ENCODE data around the gene VWA3A. TPM values are rescaled to one million over a fixed set of nuclear protein-coding genes. Genes with fewer than 3 reads are reported as not detected.

VWA3A gene
- total and polyA plus RNA-seq, 2 of the 8 experiments (the other 6 are each of a cell fraction or from before 2014, with no cell fraction given): 0.05 TPM; not detected in 1

GRCh38 chr16:22132801-22133200, 40.5 kb downstream of the VWA3A start:
- Histone ChIP-seq H3K23ac (ENCODE audit: insufficient read length) (no peak overlapping the region), H4K8ac (ENCODE audit: extremely low read depth, insufficient read depth, low read length) (no peak overlapping the region), H3K4ac (replicated peaks; ENCODE audit: insufficient read length, low read depth, low read length) (no peak overlapping the region), H3K9me3 (ENCODE audit: insufficient read depth in 2 of 2, low read depth in 1 of 2, low read length in 1 of 2) (no peaks in the 10 kb centered on the region), H4K5ac (ENCODE audit: insufficient read length, low read depth, low read length) (no peak overlapping the region), H2BK20ac (ENCODE audit: low read length) (no peak overlapping the region), H3K27ac (ENCODE audit: low read depth, low read length) (no peak overlapping the region), H3K27me3 (replicated peaks in 1 of 4; ENCODE audit: control insufficient read depth in 3 of 4, extremely low read depth in 1 of 4, insufficient read depth in 3 of 4, low read length in 3 of 4) (no peaks in the 10 kb centered on the region), H3K9ac (replicated peaks in 1 of 4; ENCODE audit: extremely low read depth in 1 of 4, low read depth in 3 of 4, low read length in 3 of 4) (no peak overlapping the region), H2BK5ac (ENCODE audit: low read depth, low read length) (no peak overlapping the region), H2AK5ac (ENCODE audit: low read depth, low read length) (no peak overlapping the region), H3K79me1 (ENCODE audit: low read depth, low read length) (no peaks in the 10 kb centered on the region), H3K4me2 (ENCODE audit: insufficient read depth in 1 of 2, low read depth in 2 of 2, low read length in 2 of 2) (no peak overlapping the region), H2BK15ac (ENCODE audit: low read length) (no peak overlapping the region), H3K56ac (replicated peaks; ENCODE audit: insufficient read length, low read depth, low read length) (no peak overlapping the region), H4K91ac (replicated peaks; ENCODE audit: insufficient read length, low read length) (no peak overlapping the region), H3K36me3 (ENCODE audit: control insufficient read depth in 2 of 4, insufficient read depth in 4 of 4, low read length in 3 of 4) (no peaks in the 10 kb centered on the region), H3K23me2 (ENCODE audit: low read depth, low read length) (peaks cover 2% of the 10 kb centered on the region; the same call in 1 of the 2 replicates), H3K79me2 (ENCODE audit: control insufficient read depth in 1 of 2, insufficient read depth in 2 of 2, low read length in 2 of 2) (no peaks in the 10 kb centered on the region), H3K18ac (ENCODE audit: extremely low read depth, low read length) (no peak overlapping the region), H3K14ac (ENCODE audit: insufficient read length) (no peak overlapping the region), H2BK120ac (replicated peaks; ENCODE audit: low read depth, low read length) (no peak overlapping the region), H3K4me3 (ENCODE audit: extremely low read depth in 1 of 4, insufficient read depth in 2 of 4, low read depth in 3 of 4, low read length in 4 of 4) (no peak overlapping the region), H4K20me1 (replicated peaks in 1 of 2; ENCODE audit: control insufficient read depth in 1 of 2, insufficient read depth in 2 of 2, low read length in 2 of 2) (no peaks in the 10 kb centered on the region), H3K4me1 (replicated peaks in 1 of 4; ENCODE audit: control insufficient read depth in 3 of 4, insufficient read depth in 4 of 4, low read length in 3 of 4) (no peaks in the 10 kb centered on the region), H2AFZ (ENCODE audit: low read length) (no peak overlapping the region), H2BK12ac (ENCODE audit: low read depth, low read length) (no peak overlapping the region)
- WGBS, 2 experiments (ENCODE audit: extremely low coverage in 1 of 2, insufficient coverage in 1 of 2, insufficient read length in 1 of 2, insufficient replicate concordance in 2 of 2, low coverage in 1 of 2, low lambda C conversion rate in 2 of 2, missing lambda C conversion rate in 1 of 2): 90% methylated on average over 10 of the region's 10 CpGs; no CpG with 5 or more reads in 1 of the 2 experiments
- no peak for DNase-seq (ENCODE audit: low read depth in 1 of 2, low spot score in 2 of 2)
- ChIA-PET CTCF (ENCODE audit: partially characterized antibody) (interaction anchor here (0.9 to 5.8 kb wide), 9 partner anchors 8 to 55 kb away, joined by 3 to 60 read pairs (median 3); no protein-coding TSS in a partner anchor), POLR2A (ENCODE audit: partially characterized antibody) (no interaction called here)
- no peak for FAIRE-seq
- no peak for TF ChIP-seq EP300 (IDR thresholded peaks at IDR 0.05; ENCODE audit: borderline replicate concordance in 1 of 2, low read depth in 2 of 2, low read length in 2 of 2)
- no peak for TF ChIP-seq BCL11A (IDR thresholded peaks at IDR 0.05; ENCODE audit: low read depth in 2 of 2, low read length in 2 of 2)
- TF ChIP-seq TCF12 (IDR thresholded peaks at IDR 0.05; ENCODE audit: low read depth, low read length): no peak

All from H1 (cell line).